Measurements from ENCODE around the gene SOX6. TPM values are rescaled to one million over a fixed set of nuclear protein-coding genes. Genes with fewer than 3 reads are reported as not detected.
A peak's percentile ranks its signal among the peaks of the same experiment; 100 is the strongest.

The SOX6 gene
- total and polyA plus RNA-seq, 2 of the 13 experiments (the other 11 are each of a cell fraction or from before 2014, with no cell fraction given) = 2.6 to 11.2 TPM

GRCh38 chr11:16114978-16115871, 241.1 kb downstream of the SOX6 start (continued):
- TF ChIP-seq HDAC6 (IDR thresholded peaks at IDR 0.05; ENCODE audit: low read depth, low read length) (no peak), ZNF367 (CRISPR knock-in tag; IDR thresholded peaks at IDR 0.05; ENCODE audit: borderline replicate concordance) (no peak), TCF12 (IDR thresholded peaks at IDR 0.05) (no peak), TCF12 (CRISPR knock-in tag; IDR thresholded peaks at IDR 0.05) (peak; percentile 39; the same call in 1 of the 2 replicates), ZNF775 (CRISPR knock-in tag; IDR thresholded peaks at IDR 0.05; ENCODE audit: borderline replicate concordance) (no peak), AFF4 (CRISPR knock-in tag; IDR thresholded peaks at IDR 0.05) (no peak), ZNF326 (CRISPR knock-in tag; IDR thresholded peaks at IDR 0.05; ENCODE audit: borderline replicate concordance) (no peak), ZFAT (CRISPR knock-in tag; conservative IDR thresholded peaks at IDR 0.05) (no peak), SALL2 (CRISPR knock-in tag; IDR thresholded peaks at IDR 0.05) (no peak), RFXANK (CRISPR knock-in tag; IDR thresholded peaks at IDR 0.05) (no peak), PPARG (CRISPR knock-in tag; conservative IDR thresholded peaks at IDR 0.05) (peak; percentile 92), IRF9 (CRISPR knock-in tag; IDR thresholded peaks at IDR 0.05; ENCODE audit: borderline replicate concordance) (no peak), HNF1B (CRISPR knock-in tag; IDR thresholded peaks at IDR 0.05) (peak; percentile 42; the same call in 1 of the 2 replicates), DMTF1 (CRISPR knock-in tag; IDR thresholded peaks at IDR 0.05) (no peak), ARID3A (IDR thresholded peaks at IDR 0.05; ENCODE audit: low read depth, low read length) (peak; percentile 79), KDM6A (CRISPR knock-in tag; IDR thresholded peaks at IDR 0.05; ENCODE audit: low read depth) (peak; percentile 76)
